AG09319 (cell line): ENCODE data around the gene SPARC.

Source experiments
- DNase-seq: peaks from one replicate; pipeline ENCODE4 v3.0.0-alpha.2; 2010; ENCODE audit warnings: low read depth; ENCODE audit errors: extremely low read depth
- CTCF ChIP-seq: IDR thresholded peaks from 2 replicates; pipeline ENCODE4 v1.5.1; 2011; ENCODE audit warnings: low read depth, mild to moderate bottlenecking, inconsistent platforms, low read length, moderate library complexity

Gene SPARC

GRCh38 chr5:151617841-151618710, 68.6 kb downstream of the SPARC start:
- DNase-seq: no peak
- TF ChIP-seq CTCF: no peak

- DNase-seq: no peak
- TF ChIP-seq CTCF: no peak
These were observed 69.3 kb downstream of the SPARC start for GRCh38 chr5:151617383-151617840.

- no peak for DNase-seq
- no peak for TF ChIP-seq CTCF
These were observed 71.3 kb downstream of the SPARC start for GRCh38 chr5:151615431-151615830.

GRCh38 chr5:151614565-151614964, 72.2 kb downstream of the SPARC start:
- no peak for TF ChIP-seq CTCF
- no peak for DNase-seq

- no peak for TF ChIP-seq CTCF
These were observed 73.9 kb downstream of the SPARC start for GRCh38 chr5:151612689-151613427.

GRCh38 chr5:151611127-151611775, 75.5 kb downstream of the SPARC start:
- no peak for TF ChIP-seq CTCF
- DNase-seq: no peak

More at GRCh38 chr5:151612689-151613427, 73.9 kb downstream of the SPARC start:
- DNase-seq: no peak
